ENCODE results near the gene KIF22.

Gene KIF22

GRCh38 chr16:29805232-29806098 is 14.9 kb downstream of the KIF22 start:
- no peaks in the 10 kb centered on the region for H3K27me3 ChIP-seq (ENCODE audit: control insufficient read depth, insufficient read depth, low read length)
- H3K9me3 ChIP-seq (ENCODE audit: control insufficient read depth, insufficient read depth, low read depth, low read length) = no peaks in the 10 kb centered on the region
- H3K36me3 ChIP-seq (ENCODE audit: control insufficient read depth, insufficient read depth, low read length) = peaks cover 69% of the 10 kb centered on the region
- peak overlapping the region; percentile 85 for H3K27ac ChIP-seq (ENCODE audit: low read depth, low read length)
- peak overlapping the region; percentile 79 for H3K4me3 ChIP-seq (ENCODE audit: low read depth, low read length)
- H3K9ac ChIP-seq (ENCODE audit: low read length) = peak overlapping the region; percentile 85
- peaks cover 37% of the 10 kb centered on the region for H3K4me1 ChIP-seq (ENCODE audit: control insufficient read depth, insufficient read depth, low read length)

- Histone ChIP-seq H3K4me1 (ENCODE audit: control insufficient read depth, insufficient read depth, low read length) (peaks cover 42% of the 10 kb centered on the region), H3K36me3 (ENCODE audit: control insufficient read depth, insufficient read depth, low read length) (peaks cover 63% of the 10 kb centered on the region), H3K9me3 (ENCODE audit: control insufficient read depth, insufficient read depth, low read depth, low read length) (no peaks in the 10 kb centered on the region), H3K27me3 (ENCODE audit: control insufficient read depth, insufficient read depth, low read length) (no peaks in the 10 kb centered on the region), H3K9ac (ENCODE audit: low read length) (peak within 1 kb of the TSS; percentile 95), H3K4me3 (ENCODE audit: low read depth, low read length) (peak within 1 kb of the TSS; percentile 79), H3K27ac (ENCODE audit: low read depth, low read length) (peak within 1 kb of the TSS; percentile 85; the same call in 1 of the 2 replicates)
Observed at GRCh38 chr16:29806099-29806579, 15.6 kb downstream of the KIF22 start, which contains the start of gene MAZ. Gene MAZ, plus strand, starts transcription at chr16:29806529. Its CDS starts 173 bp downstream, at chr16:29806702.

- H3K4me1 ChIP-seq (ENCODE audit: control insufficient read depth, insufficient read depth, low read length) = peaks cover 42% of the 10 kb centered on the region
- peak overlapping the region; percentile 95 for H3K9ac ChIP-seq (ENCODE audit: low read length)
- H3K36me3 ChIP-seq (ENCODE audit: control insufficient read depth, insufficient read depth, low read length) = peaks cover 56% of the 10 kb centered on the region
Observed at GRCh38 chr16:29806641-29807425, 16.3 kb downstream of the KIF22 start.

GRCh38 chr16:29807426-29808218 is 17.1 kb downstream of the KIF22 start:
- Histone ChIP-seq H3K27me3 (ENCODE audit: control insufficient read depth, insufficient read depth, low read length) (no peaks in the 10 kb centered on the region), H3K4me1 (ENCODE audit: control insufficient read depth, insufficient read depth, low read length) (peaks cover 43% of the 10 kb centered on the region), H3K4me3 (ENCODE audit: low read depth, low read length) (peak overlapping the region; percentile 73), H3K9me3 (ENCODE audit: control insufficient read depth, insufficient read depth, low read depth, low read length) (no peaks in the 10 kb centered on the region), H3K36me3 (ENCODE audit: control insufficient read depth, insufficient read depth, low read length) (peaks cover 48% of the 10 kb centered on the region), H3K9ac (ENCODE audit: low read length) (peak overlapping the region; percentile 95), H3K27ac (ENCODE audit: low read depth, low read length) (peak overlapping the region; percentile 16; the same call in 1 of the 2 replicates)

More at GRCh38 chr16:29806641-29807425, 16.3 kb downstream of the KIF22 start:
- no peaks in the 10 kb centered on the region for H3K27me3 ChIP-seq (ENCODE audit: control insufficient read depth, insufficient read depth, low read length)
- peak overlapping the region; percentile 63; the same call in 1 of the 2 replicates for H3K27ac ChIP-seq (ENCODE audit: low read depth, low read length)
- H3K9me3 ChIP-seq (ENCODE audit: control insufficient read depth, insufficient read depth, low read depth, low read length) = no peaks in the 10 kb centered on the region
- H3K4me3 ChIP-seq (ENCODE audit: low read depth, low read length) = peak overlapping the region; percentile 73

GRCh38 chr16:29808219-29808900 is 17.8 kb downstream of the KIF22 start:
- peak overlapping the region; percentile 16; the same call in 1 of the 2 replicates for H3K27ac ChIP-seq (ENCODE audit: low read depth, low read length)
- H3K36me3 ChIP-seq (ENCODE audit: control insufficient read depth, insufficient read depth, low read length) = peaks cover 41% of the 10 kb centered on the region
- peaks cover 48% of the 10 kb centered on the region for H3K4me1 ChIP-seq (ENCODE audit: control insufficient read depth, insufficient read depth, low read length)
- peak overlapping the region; percentile 73 for H3K4me3 ChIP-seq (ENCODE audit: low read depth, low read length)
- H3K27me3 ChIP-seq (ENCODE audit: control insufficient read depth, insufficient read depth, low read length) = no peaks in the 10 kb centered on the region
- H3K9me3 ChIP-seq (ENCODE audit: control insufficient read depth, insufficient read depth, low read depth, low read length) = no peaks in the 10 kb centered on the region
- peak overlapping the region; percentile 95 for H3K9ac ChIP-seq (ENCODE audit: low read length)

DNA sequence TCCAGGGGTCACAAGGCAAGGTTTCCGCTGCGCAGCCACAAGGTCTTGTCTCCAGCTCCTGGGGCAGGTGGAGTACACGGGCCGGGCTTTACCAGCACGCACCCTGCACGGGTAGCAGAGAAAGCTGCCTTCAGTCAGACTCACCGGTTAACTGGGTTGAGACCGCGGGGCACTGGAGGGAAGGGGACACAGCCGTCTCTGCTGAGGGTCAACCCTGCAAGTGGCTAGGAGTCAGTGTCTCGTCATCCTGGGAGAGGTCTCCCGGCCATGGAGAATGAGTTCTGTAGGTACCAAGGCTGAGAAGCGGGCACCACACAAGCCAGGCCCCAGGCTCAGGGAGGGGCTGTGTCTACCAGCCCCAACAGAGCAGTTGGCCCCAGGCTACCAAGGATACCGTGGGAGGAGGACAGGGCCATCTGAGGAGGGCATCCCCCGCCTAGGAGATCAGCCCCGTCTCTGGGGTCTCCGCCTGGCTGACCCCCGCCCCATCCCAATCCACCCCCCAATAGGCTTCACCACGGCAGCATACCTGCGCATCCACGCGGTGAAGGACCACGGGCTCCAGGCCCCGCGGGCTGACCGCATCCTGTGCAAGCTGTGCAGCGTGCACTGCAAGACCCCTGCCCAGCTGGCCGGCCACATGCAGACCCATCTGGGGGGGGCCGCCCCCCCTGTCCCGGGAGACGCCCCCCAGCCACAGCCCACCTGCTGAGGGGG is 18.6 kb downstream of the KIF22 start:
- peaks cover 32% of the 10 kb centered on the region for H3K36me3 ChIP-seq (ENCODE audit: control insufficient read depth, insufficient read depth, low read length)
- H3K9me3 ChIP-seq (ENCODE audit: control insufficient read depth, insufficient read depth, low read depth, low read length) = no peaks in the 10 kb centered on the region
- H3K9ac ChIP-seq (ENCODE audit: low read length) = peak overlapping the region; percentile 53
- no peak overlapping the region for H3K27ac ChIP-seq (ENCODE audit: low read depth, low read length)
- no peaks in the 10 kb centered on the region for H3K27me3 ChIP-seq (ENCODE audit: control insufficient read depth, insufficient read depth, low read length)
- H3K4me1 ChIP-seq (ENCODE audit: control insufficient read depth, insufficient read depth, low read length) = peaks cover 47% of the 10 kb centered on the region
- peak overlapping the region; percentile 73 for H3K4me3 ChIP-seq (ENCODE audit: low read depth, low read length)

DNA sequence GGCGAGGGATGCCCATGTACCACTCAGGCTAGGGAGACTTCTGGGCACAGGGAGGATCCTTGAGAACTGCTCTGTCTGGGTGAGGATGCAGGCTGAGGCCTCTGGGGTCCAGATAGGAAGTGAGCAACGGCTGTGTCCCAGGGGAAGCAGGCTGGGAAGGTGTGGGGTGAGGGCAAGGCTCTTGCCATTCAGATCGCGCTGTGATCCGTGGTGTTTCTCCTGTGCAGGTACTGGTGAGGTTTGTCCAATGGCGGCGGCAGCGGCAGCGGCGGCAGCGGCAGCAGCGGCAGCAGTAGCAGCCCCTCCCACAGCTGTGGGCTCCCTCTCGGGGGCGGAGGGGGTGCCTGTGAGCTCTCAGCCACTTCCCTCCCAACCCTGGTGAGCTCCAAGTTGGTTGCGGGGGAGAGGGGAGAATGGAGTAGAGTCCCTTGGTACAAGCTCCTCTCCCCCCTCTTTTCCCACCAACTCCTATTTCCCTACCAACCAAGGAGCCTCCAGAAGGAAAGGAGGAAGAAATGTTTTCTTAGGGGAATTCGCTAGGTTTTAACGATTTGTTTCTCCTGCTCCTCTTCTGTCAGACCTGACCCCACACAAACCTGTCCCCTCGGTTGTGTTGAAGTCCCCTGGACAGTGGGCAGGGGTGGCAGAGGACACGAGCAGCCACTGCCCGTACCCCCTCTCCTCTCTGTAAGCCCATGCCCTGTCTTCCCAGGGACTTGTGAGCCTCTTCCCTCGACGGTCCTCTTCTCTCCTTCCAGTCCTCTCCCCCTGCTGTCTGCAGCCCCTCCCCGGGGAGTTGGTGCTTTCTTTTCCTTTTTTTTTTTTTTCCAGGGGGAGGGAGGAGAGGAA is 19.5 kb downstream of the KIF22 start:
- H3K9me3 ChIP-seq (ENCODE audit: control insufficient read depth, insufficient read depth, low read depth, low read length) = no peaks in the 10 kb centered on the region
- peaks cover 48% of the 10 kb centered on the region for H3K4me1 ChIP-seq (ENCODE audit: control insufficient read depth, insufficient read depth, low read length)
- peak overlapping the region; percentile 35 for H3K9ac ChIP-seq (ENCODE audit: low read length)
- peaks cover 27% of the 10 kb centered on the region for H3K36me3 ChIP-seq (ENCODE audit: control insufficient read depth, insufficient read depth, low read length)
- no peaks in the 10 kb centered on the region for H3K27me3 ChIP-seq (ENCODE audit: control insufficient read depth, insufficient read depth, low read length)
- peak overlapping the region; percentile 68 for H3K4me3 ChIP-seq (ENCODE audit: low read depth, low read length)
- peak overlapping the region; percentile 26; the same call in 1 of the 2 replicates for H3K27ac ChIP-seq (ENCODE audit: low read depth, low read length)

DNA sequence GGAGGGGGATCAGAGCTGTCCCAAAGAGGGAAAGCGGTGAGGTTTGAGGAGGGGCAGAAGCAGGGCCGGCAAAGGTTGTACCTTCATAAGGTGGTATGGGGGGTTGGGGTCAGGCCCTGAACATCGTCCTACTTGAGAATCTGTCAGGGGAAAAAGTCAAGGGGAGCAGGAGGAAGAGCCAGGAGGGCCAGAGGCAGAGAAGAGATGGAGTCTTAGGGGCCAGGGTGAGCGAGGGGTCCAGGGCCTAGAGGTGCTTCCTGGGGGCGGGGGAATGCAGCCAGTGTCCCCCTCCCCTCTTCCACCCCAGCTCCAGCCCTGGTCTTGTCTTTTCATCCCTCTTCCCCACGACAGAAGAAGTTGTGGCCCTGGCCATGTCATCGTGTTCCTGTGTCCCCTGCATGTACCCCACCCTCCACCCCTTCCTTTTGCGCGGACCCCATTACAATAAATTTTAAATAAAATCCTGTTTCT is 20.2 kb downstream of the KIF22 start:
- Histone ChIP-seq H3K4me1 (ENCODE audit: control insufficient read depth, insufficient read depth, low read length) (peaks cover 50% of the 10 kb centered on the region), H3K27me3 (ENCODE audit: control insufficient read depth, insufficient read depth, low read length) (no peaks in the 10 kb centered on the region), H3K9ac (ENCODE audit: low read length) (peak overlapping the region; percentile 35), H3K9me3 (ENCODE audit: control insufficient read depth, insufficient read depth, low read depth, low read length) (no peaks in the 10 kb centered on the region), H3K36me3 (ENCODE audit: control insufficient read depth, insufficient read depth, low read length) (peaks cover 27% of the 10 kb centered on the region), H3K27ac (ENCODE audit: low read depth, low read length) (peak overlapping the region; percentile 26; the same call in 1 of the 2 replicates), H3K4me3 (ENCODE audit: low read depth, low read length) (peak overlapping the region; percentile 68)

All from HUES6 (cell line).